HG02840 (cell line): ENCODE data around the gene STXBP3.
"Not testable (repeated sequence)": the region's sequence is repeated elsewhere in the genome, so short reads cannot be mapped to it uniquely, and the experiment has no call there.

Experiments used
- ATAC-seq: cut with Tn5 transposase; IDR thresholded peaks from one replicate; pipeline ENCODE4 v1.9.1; 2021; ENCODE audit warnings: mild to moderate bottlenecking, moderate library complexity, moderate number of reproducible peaks; ENCODE audit not compliant: unreplicated experiment, low FRiP score

STXBP3 gene

GRCh38 chr1:108746382-108747170 lies at the start of gene STXBP3:
STXBP3 (plus strand) TSS chr1:108746674; CDS start chr1:108746738, 64 bp downstream.
- ATAC-seq: peak; percentile 92

- no peak for ATAC-seq
Observed at GRCh38 chr1:108699375-108700332, 46.8 kb upstream of the STXBP3 start.

- no peak for ATAC-seq
Observed at GRCh38 chr1:108701176-108701849, 45.2 kb upstream of the STXBP3 start.

GRCh38 chr1:108702109-108702508 lies 44.4 kb upstream of the STXBP3 start:
- not testable (repeated sequence) for ATAC-seq

- ATAC-seq: no peak
Observed at GRCh38 chr1:108703939-108704338, 42.5 kb upstream of the STXBP3 start.

- ATAC-seq: no peak
Observed at GRCh38 chr1:108704496-108704895, 42.0 kb upstream of the STXBP3 start.

GRCh38 chr1:108706643-108707042 lies 39.8 kb upstream of the STXBP3 start:
- no peak for ATAC-seq

GRCh38 chr1:108708691-108709660 lies 37.5 kb upstream of the STXBP3 start:
- no peak for ATAC-seq

GRCh38 chr1:108712606-108713150 lies 33.8 kb upstream of the STXBP3 start, which contains the start of gene FNDC7:
FNDC7 (plus strand) TSS chr1:108712908; CDS start chr1:108712934, 26 bp downstream.
- ATAC-seq: no peak

- no peak for ATAC-seq
Observed at GRCh38 chr1:108715932-108716331, 30.5 kb upstream of the STXBP3 start.

- ATAC-seq: no peak
Observed at GRCh38 chr1:108716437-108717230, 29.8 kb upstream of the STXBP3 start.

- no peak for ATAC-seq
Observed at GRCh38 chr1:108717774-108718316, 28.6 kb upstream of the STXBP3 start.

- no peak for ATAC-seq
Observed at GRCh38 chr1:108718927-108719655, 27.4 kb upstream of the STXBP3 start.

GRCh38 chr1:108719656-108720435 lies 26.6 kb upstream of the STXBP3 start:
- ATAC-seq: no peak

GRCh38 chr1:108722292-108722691 lies 24.2 kb upstream of the STXBP3 start:
- ATAC-seq: no peak

GRCh38 chr1:108725906-108726305 lies 20.6 kb upstream of the STXBP3 start:
- ATAC-seq: no peak
